GM12878 (cell line): Measurements from ENCODE around the gene UBXN11. TPM values are rescaled to one million over a fixed set of nuclear protein-coding genes. Genes with fewer than 3 reads are reported as not detected.

Source experiments
- ATAC-seq: fragments of 200-7000 bp; cut with Tn5 transposase; 3 replicates; pipeline ENCODE4 v1.9.1; 2020; ENCODE audit warnings: mild to moderate bottlenecking, moderate library complexity
- BruUV-seq: library from RNA; stranded (reverse); fragments of 400-500 nt; replicated peaks from 2 replicates; lab custom pipeline; 2021; lab: Mats Ljungman, UMichigan
- CTCF ChIA-PET: fragments of 300-600 bp; sonication (Branson Sonifier 250); formaldehyde crosslinking; extraction: SDS; loops from one replicate; lab custom pipeline; 2021; ENCODE audit warnings: inconsistent platforms; lab: Yijun Ruan, JAX
- POLR2A ChIA-PET: fragments of 350-600 bp; formaldehyde crosslinking; extraction: SDS; loops from one replicate; lab custom pipeline; 2021; ENCODE audit warnings: inconsistent platforms; lab: Charles Lee
- RAD21 ChIA-PET: fragments of 300-600 bp; sonication (Branson Sonifier 250); formaldehyde crosslinking; loops from one replicate; lab custom pipeline; 2023; ENCODE audit warnings: antibody characterized with exemption; ENCODE audit not compliant: unreplicated experiment; lab: Charles Lee
- SMC1A ChIA-PET: fragments of 300-600 bp; sonication (Branson Sonifier 250); formaldehyde crosslinking; loops from one replicate; lab custom pipeline; 2023; ENCODE audit not compliant: unreplicated experiment, uncharacterized antibody; lab: Charles Lee
- DNase-seq: peaks from one replicate; pipeline ENCODE4 v3.0.0-alpha.2; 2011; ENCODE audit warnings: low read depth, low spot score
- FAIRE-seq: peaks from 3 replicates; lab custom pipeline; 2011; peaks lifted over from hg19 to GRCh38; lab: Jason Lieb, UNC
- H2AFZ ChIP-seq: 2 replicates; pipeline ENCODE4 v1.6.0; 2011; ENCODE audit warnings: low read depth, low read length, control low read depth; ENCODE audit not compliant: control insufficient read depth
- H3K27ac ChIP-seq: 2 replicates; pipeline ENCODE4 v1.5.1; 2011; ENCODE audit warnings: control low read depth; ENCODE audit not compliant: control insufficient read depth, insufficient read depth
- H3K27me3 ChIP-seq, 2 experiments: replicated peaks in 1 of 2; 2 replicates each; pipeline versions ENCODE4 v1.6.0 to v1.6.1; 2011; ENCODE audit warnings: low read length in 1 of 2; ENCODE audit not compliant: control insufficient read depth in 2 of 2, insufficient read depth in 2 of 2
- H3K36me3 ChIP-seq, 2 experiments: 2 replicates each; pipeline ENCODE4 v1.5.1; 2011; ENCODE audit warnings: low read length in 1 of 2; ENCODE audit not compliant: control insufficient read depth in 2 of 2, insufficient read depth in 2 of 2
- H3K4me1 ChIP-seq: 2 replicates; pipeline ENCODE4 v1.6.1; 2011; ENCODE audit warnings: mild to moderate bottlenecking, low read length, moderate library complexity, mixed read lengths; ENCODE audit not compliant: control insufficient read depth, insufficient read depth
- H3K4me2 ChIP-seq: 2 replicates; pipeline ENCODE4 v1.6.0; 2011; ENCODE audit warnings: control low read depth; ENCODE audit not compliant: control insufficient read depth, insufficient read depth
- H3K4me3 ChIP-seq: fragments of 200-600 bp; sonication (generic); 2 replicates; pipeline ENCODE4 v1.5.1; 2016
- H3K79me2 ChIP-seq: 2 replicates; pipeline ENCODE4 v1.6.0; 2011; ENCODE audit warnings: low read length; ENCODE audit not compliant: control insufficient read depth, insufficient read depth
- H3K9ac ChIP-seq: 2 replicates; pipeline ENCODE4 v1.8.0; 2011; ENCODE audit warnings: low read length, control low read depth, mixed read lengths; ENCODE audit not compliant: control insufficient read depth, insufficient read depth
- H3K9me3 ChIP-seq: replicated peaks from 3 replicates; pipeline ENCODE4 v1.5.1; 2011; ENCODE audit warnings: mild to moderate bottlenecking, low read length; ENCODE audit not compliant: control insufficient read depth, insufficient read depth
- H4K20me1 ChIP-seq: 2 replicates; pipeline ENCODE4 v1.6.0; 2011; ENCODE audit not compliant: control insufficient read depth, insufficient read depth
- BACH1 ChIP-seq: fragments of 450-650 bp; IDR thresholded peaks from 2 replicates; pipeline ENCODE4 v1.6.1; 2017; ENCODE audit warnings: mild to moderate bottlenecking, borderline replicate concordance
- BCL3 ChIP-seq: IDR thresholded peaks from 2 replicates; pipeline ENCODE4 v1.6.1; 2011; ENCODE audit warnings: borderline replicate concordance, low read depth, mild to moderate bottlenecking, moderate library complexity, low read length; ENCODE audit not compliant: insufficient read depth, poor library complexity, severe bottlenecking
- BHLHE40 ChIP-seq, 2 experiments: fragments of 450-650 bp in 1 of 2; IDR thresholded peaks; 2 replicates each; pipeline ENCODE4 v1.6.1; 2011 to 2017; ENCODE audit warnings: low read depth in 2 of 2, borderline replicate concordance in 1 of 2, improper control_type of control experiment in 1 of 2, low read length in 1 of 2, mild to moderate bottlenecking in 1 of 2
- CBX5 ChIP-seq: sonication (generic); IDR thresholded peaks from 2 replicates; pipeline ENCODE4 v1.6.1; 2016; ENCODE audit warnings: low read depth, moderate library complexity, mild to moderate bottlenecking, inconsistent platforms
- CREB1 ChIP-seq: IDR thresholded peaks from 2 replicates; pipeline ENCODE4 v1.6.1; 2012; ENCODE audit warnings: low read depth, mild to moderate bottlenecking, inconsistent platforms
- ESRRA ChIP-seq: IDR thresholded peaks from 2 replicates; pipeline ENCODE4 v1.6.1; 2012; ENCODE audit warnings: mild to moderate bottlenecking, low read length, improper control_type of control experiment
- HCFC1 ChIP-seq: fragments of 150-350 bp; IDR thresholded peaks from 2 replicates; pipeline ENCODE4 v1.6.1; 2014; ENCODE audit warnings: low read length
- HSF1 ChIP-seq: fragments of 150-350 bp; IDR thresholded peaks from 2 replicates; pipeline ENCODE4 v1.6.1; 2014; ENCODE audit warnings: mild to moderate bottlenecking, low read depth, low read length
- MYC ChIP-seq: IDR thresholded peaks from 2 replicates; pipeline ENCODE4 v1.6.1; 2011; ENCODE audit warnings: mild to moderate bottlenecking, low read length, moderate library complexity, inconsistent platforms; ENCODE audit not compliant: insufficient read depth, insufficient replicate concordance, insufficient read length, severe bottlenecking
- PBX3 ChIP-seq: IDR thresholded peaks from 2 replicates; pipeline ENCODE4 v1.6.1; 2011; ENCODE audit warnings: mild to moderate bottlenecking, low read depth, low read length, moderate library complexity; ENCODE audit not compliant: insufficient replicate concordance
- PML ChIP-seq: IDR thresholded peaks from 2 replicates; pipeline ENCODE4 v1.6.1; 2012; ENCODE audit warnings: low read length, inconsistent platforms
- POU2F2 ChIP-seq: IDR thresholded peaks from 3 replicates; pipeline ENCODE4 v1.6.1; 2011; ENCODE audit warnings: low read depth, mild to moderate bottlenecking, low read length, borderline replicate concordance
- REST ChIP-seq: IDR thresholded peaks from 2 replicates; pipeline ENCODE4 v1.6.1; 2012; ENCODE audit warnings: mild to moderate bottlenecking, low read depth, low read length
- ZNF207 ChIP-seq: fragments of 450-650 bp; IDR thresholded peaks from 2 replicates; pipeline ENCODE4 v1.6.1; 2014; ENCODE audit warnings: antibody characterized with exemption, mild to moderate bottlenecking, borderline replicate concordance
- WGBS: methylation state at CpG from one replicate; pipeline ENCODE4 v1.1.6; 2016; ENCODE audit warnings: low lambda C conversion rate; ENCODE audit not compliant: insufficient replicate concordance, insufficient coverage; ENCODE audit errors: missing lambda C conversion rate; 5-methylcytosine and 5-hydroxymethylcytosine counted together
- in situ Hi-C: fragments of 300-500 bp; cut with MboI; formaldehyde crosslinking; loops from 9 replicates; pipeline ENCODE4 v1.14.3; 2018; ENCODE audit warnings: mixed read lengths
- intact Hi-C: fragments of 100-400 bp; cut with micrococcal nuclease; formaldehyde crosslinking; loops from one replicate; pipeline ENCODE4 v1.14.2; 2022; ENCODE audit not compliant: unreplicated experiment
- polyA plus RNA-seq, 11 experiments: library from polyadenylated mRNA; depleted of rRNA in 4 of 11; unstranded in 6 of 11; stranded (reverse) in 5 of 11; fragments of >200 nt; fragmentation: Nextera tagmentation in 4 of 11; fragmentation: Illumina TruSeq in 1 of 11; extraction: Ambion mirVana in 4 of 11; extraction: Trizol in 1 of 11; gene quantifications; 1 replicate in 1 of 11; 2 replicates in 10 of 11; pipeline versions ENCODE4 v1.2.1 to v1.2.3, GENCODE V29; 2011 to 2016; ENCODE audit warnings: inconsistent platforms in 2 of 11, missing spikeins in 2 of 11, low read depth in 1 of 11
- total RNA-seq, 4 experiments: library from RNA; depleted of rRNA in 3 of 4; stranded (reverse); fragments of >200 nt in 3 of 4; fragmentation: Illumina TruSeq in 1 of 4; extraction: Trizol in 1 of 4; gene quantifications; 2 replicates each; pipeline versions ENCODE4 v1.2.1 to v1.2.3, GENCODE V29; 2013 to 2021

The UBXN11 gene
- total and polyA plus RNA-seq, 10 of the 15 experiments (the other 5 are each of a cell fraction or from before 2014, with no cell fraction given) = 0.32 to 34.4 (median 9.6) TPM

- BruUV-seq = no TSS peak
- 84% methylated on average over 11 of the region's 11 CpGs for WGBS
- POLR2A ChIA-PET = no interaction called here
- SMC1A ChIA-PET = interaction anchor here (2.3 kb wide), 1 partner anchor 12 kb away, joined by 8 read pairs; no protein-coding TSS in a partner anchor
- no peak for DNase-seq
- in situ Hi-C loops = no loop called here
- TF ChIP-seq POU2F2 (no peak), PBX3 (no peak), HSF1 (no peak), MYC (no peak), HCFC1 (no peak), PML (no peak), BHLHE40 (IDR thresholded peaks at IDR 0.05; ENCODE audit: borderline replicate concordance in 1 of 2, low read depth in 2 of 2, low read length in 1 of 2) (no peak), REST (no peak), BACH1 (no peak), CREB1 (no peak), ESRRA (no peak), BCL3 (no peak), ZNF207 (no peak), CBX5 (no peak)
- TF ChIP-seq, all 136 proteins: peak for 0
- RAD21 ChIA-PET = interaction anchor here (0.6 to 1.4 kb wide), 3 partner anchors 12 to 14 kb away, joined by 3 to 4 read pairs (median 4); no protein-coding TSS in a partner anchor
- H4K20me1 ChIP-seq = no peaks in the 10 kb centered on the region
- no peak overlapping the region for H3K9ac ChIP-seq
- FAIRE-seq (no peak), ATAC-seq (no peak)
- intact Hi-C loops = no loop called here
- no peak overlapping the region for H2AFZ ChIP-seq
- H3K9me3 ChIP-seq = no peaks in the 10 kb centered on the region
- H3K36me3 ChIP-seq = no peaks in the 10 kb centered on the region; a peak in 1 of 4 replicates
- CTCF ChIA-PET = interaction anchor here (1.1 to 2.4 kb wide), 4 partner anchors 12 to 67 kb away, joined by 3 to 5 read pairs (median 3); partner anchors contain the start of gene CEP85
- no peak overlapping the region for H3K4me2 ChIP-seq
- H3K27me3 ChIP-seq = no peaks in the 10 kb centered on the region
- H3K27ac ChIP-seq = no peak overlapping the region
- no peaks in the 10 kb centered on the region; the same call in 1 of the 2 replicates for H3K79me2 ChIP-seq
- peaks cover 3% of the 10 kb centered on the region for H3K4me1 ChIP-seq
- no peak overlapping the region for H3K4me3 ChIP-seq
Observed at GRCh38 chr1:26300578-26301275, 5.7 kb downstream of the UBXN11 start.
